AG04450 (cell line): ENCODE data around the gene COL23A1. TPM values are rescaled to one million over a fixed set of nuclear protein-coding genes. Genes with fewer than 3 reads are reported as not detected.

Source experiments
- CTCF ChIA-PET: fragments of 300-600, 350-600 bp; formaldehyde crosslinking; extraction: SDS; loops from one replicate; lab custom pipeline; 2022; ENCODE audit warnings: antibody characterized with exemption, inconsistent platforms; lab: Charles Lee
- POLR2A ChIA-PET: fragments of 350-600 bp; formaldehyde crosslinking; extraction: SDS; loops from one replicate; lab custom pipeline; 2021; ENCODE audit warnings: antibody characterized with exemption, inconsistent platforms; lab: Yijun Ruan, JAX
- DNase-seq: peaks from one replicate; pipeline ENCODE4 v3.0.0-alpha.2; 2011; ENCODE audit warnings: low read depth, low spot score
- H3K27ac ChIP-seq: one replicate; pipeline ENCODE4 v1.5.1; 2012; ENCODE audit warnings: low read depth, low read length, control low read depth
- H3K27me3 ChIP-seq: one replicate; pipeline ENCODE4 v1.6.0; 2012; ENCODE audit warnings: low read length; ENCODE audit not compliant: control insufficient read depth, insufficient read depth
- H3K4me3 ChIP-seq: 2 replicates; pipeline ENCODE4 v1.5.1; 2011; ENCODE audit warnings: mild to moderate bottlenecking, low read depth, low read length, control low read depth
- H3K9me3 ChIP-seq: 2 replicates; pipeline ENCODE4 v1.5.1; 2012; ENCODE audit warnings: low read length; ENCODE audit not compliant: control insufficient read depth, insufficient read depth
- CTCF ChIP-seq: IDR thresholded peaks from 2 replicates; pipeline ENCODE4 v1.5.1; 2011; ENCODE audit warnings: low read depth, low read length, control low read depth, inconsistent platforms
- polyA plus RNA-seq: library from polyadenylated mRNA; depleted of rRNA; stranded (reverse); fragments of >200 nt; gene quantifications from 2 replicates; pipeline ENCODE4 v1.2.3, GENCODE V29; 2011

COL23A1 gene
- polyA plus RNA-seq, 1 experiment: not detected

- no peaks in the 10 kb centered on the region for H3K27me3 ChIP-seq
- DNase-seq: no peak
- no peak for TF ChIP-seq CTCF
- ChIA-PET CTCF (interaction anchor here (0.5 kb wide), 1 partner anchor 216 kb away, joined by 3 read pairs; no protein-coding TSS in a partner anchor), POLR2A (no interaction called here)
- peaks cover 57% of the 10 kb centered on the region for H3K9me3 ChIP-seq
- H3K27ac ChIP-seq: no peak overlapping the region
- H3K4me3 ChIP-seq: no peak overlapping the region
Measured at GRCh38 chr5:178515776-178516503, 74.3 kb downstream of the COL23A1 start.

- no peak for DNase-seq
- POLR2A ChIA-PET: no interaction called here
- no peak overlapping the region for H3K4me3 ChIP-seq
- no peak overlapping the region for H3K27ac ChIP-seq
- CTCF ChIA-PET: no interaction called here
- no peak for TF ChIP-seq CTCF
- H3K9me3 ChIP-seq: peaks cover 56% of the 10 kb centered on the region
- H3K27me3 ChIP-seq: no peaks in the 10 kb centered on the region
Measured at GRCh38 chr5:178514851-178515418, 75.3 kb downstream of the COL23A1 start.

- POLR2A ChIA-PET: no interaction called here
- no peak for TF ChIP-seq CTCF
- DNase-seq: no peak
- CTCF ChIA-PET: interaction anchor here (0.6 kb wide), 1 partner anchor 11 kb away, joined by 3 read pairs; no protein-coding TSS in a partner anchor
- no peaks in the 10 kb centered on the region for H3K27me3 ChIP-seq
- H3K4me3 ChIP-seq: no peak overlapping the region
- peaks cover 50% of the 10 kb centered on the region for H3K9me3 ChIP-seq
- H3K27ac ChIP-seq: no peak overlapping the region
Measured at GRCh38 chr5:178511172-178511571, 79.0 kb downstream of the COL23A1 start.

- Histone ChIP-seq H3K9me3 (peaks cover 48% of the 10 kb centered on the region), H3K4me3 (no peak overlapping the region), H3K27me3 (no peaks in the 10 kb centered on the region), H3K27ac (no peak overlapping the region)
- ChIA-PET POLR2A (no interaction called here), CTCF (no interaction called here)
- DNase-seq: no peak
- TF ChIP-seq CTCF: no peak
Measured at GRCh38 chr5:178509491-178510057, 80.6 kb downstream of the COL23A1 start.
